ENCODE measurements around the gene PLXNA3.

DNA sequence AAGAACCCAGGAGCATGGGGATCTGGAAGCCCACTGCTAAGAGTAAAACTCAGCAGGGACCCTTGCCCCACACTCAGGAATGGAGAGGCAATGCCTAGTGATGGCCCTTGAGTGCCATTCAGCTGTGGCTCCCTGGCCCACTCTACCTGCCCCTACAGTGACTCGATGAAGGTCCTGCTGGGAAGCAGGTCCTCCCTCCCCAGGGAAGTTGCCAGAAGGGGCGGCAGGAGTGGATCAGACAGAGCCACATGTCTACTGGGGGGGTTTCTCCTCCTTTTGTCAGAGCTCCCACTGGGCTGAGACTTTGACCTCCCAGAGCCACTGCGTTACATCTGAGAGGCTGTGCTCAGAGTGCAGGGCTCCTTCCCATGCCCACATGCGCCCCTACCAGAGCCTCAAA lies 31.1 kb downstream of the PLXNA3 start:
- TF ChIP-seq, protein P1, sequence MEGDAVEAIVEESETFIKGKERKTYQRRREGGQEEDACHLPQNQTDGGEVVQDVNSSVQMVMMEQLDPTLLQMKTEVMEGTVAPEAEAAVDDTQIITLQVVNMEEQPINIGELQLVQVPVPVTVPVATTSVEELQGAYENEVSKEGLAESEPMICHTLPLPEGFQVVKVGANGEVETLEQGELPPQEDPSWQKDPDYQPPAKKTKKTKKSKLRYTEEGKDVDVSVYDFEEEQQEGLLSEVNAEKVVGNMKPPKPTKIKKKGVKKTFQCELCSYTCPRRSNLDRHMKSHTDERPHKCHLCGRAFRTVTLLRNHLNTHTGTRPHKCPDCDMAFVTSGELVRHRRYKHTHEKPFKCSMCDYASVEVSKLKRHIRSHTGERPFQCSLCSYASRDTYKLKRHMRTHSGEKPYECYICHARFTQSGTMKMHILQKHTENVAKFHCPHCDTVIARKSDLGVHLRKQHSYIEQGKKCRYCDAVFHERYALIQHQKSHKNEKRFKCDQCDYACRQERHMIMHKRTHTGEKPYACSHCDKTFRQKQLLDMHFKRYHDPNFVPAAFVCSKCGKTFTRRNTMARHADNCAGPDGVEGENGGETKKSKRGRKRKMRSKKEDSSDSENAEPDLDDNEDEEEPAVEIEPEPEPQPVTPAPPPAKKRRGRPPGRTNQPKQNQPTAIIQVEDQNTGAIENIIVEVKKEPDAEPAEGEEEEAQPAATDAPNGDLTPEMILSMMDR (IDR thresholded peaks at IDR 0.05), result no peak
- no peak for TF ChIP-seq POLR2A (IDR thresholded peaks at IDR 0.05)

Data from adrenal gland (tissue), 5 donors.